DOHH2 (cell line): Measurements from ENCODE around the gene BAIAP2.

Source experiments
- H3F3A ChIP-seq: fragments of 200-600 bp; sonication (generic), shearing (Covaris generic); 2 replicates; pipeline ENCODE4 v1.6.0; 2016; ENCODE audit warnings: antibody characterized with exemption, mild to moderate bottlenecking; ENCODE audit not compliant: control insufficient read depth, insufficient read depth
- H3K27ac ChIP-seq: fragments of 200-600 bp; sonication (generic); 2 replicates; pipeline ENCODE4 v1.5.1; 2014; ENCODE audit warnings: low read depth, mild to moderate bottlenecking, low read length, moderate library complexity
- H3K27me3 ChIP-seq: fragments of 200-600 bp; sonication (generic); 2 replicates; pipeline ENCODE4 v1.6.1; 2014; ENCODE audit warnings: mild to moderate bottlenecking, low read length, mixed read lengths; ENCODE audit not compliant: control insufficient read depth
- H3K36me3 ChIP-seq: fragments of 200-600 bp; sonication (generic); 2 replicates; pipeline ENCODE4 v1.6.1; 2014; ENCODE audit warnings: mild to moderate bottlenecking, low read length, moderate library complexity, mixed read lengths; ENCODE audit not compliant: control insufficient read depth
- H3K4me1 ChIP-seq: fragments of 200-600 bp; sonication (generic); 2 replicates; pipeline ENCODE4 v1.6.1; 2014; ENCODE audit warnings: mild to moderate bottlenecking, low read length, mixed read lengths; ENCODE audit not compliant: control insufficient read depth
- H3K4me2 ChIP-seq: fragments of 200-600 bp; sonication (generic); 2 replicates; pipeline ENCODE4 v1.6.0; 2014; ENCODE audit warnings: mild to moderate bottlenecking, low read length, moderate library complexity
- H3K4me3 ChIP-seq: fragments of 200-600 bp; sonication (generic); 2 replicates; pipeline ENCODE4 v1.5.1; 2014; ENCODE audit warnings: mild to moderate bottlenecking, low read length, mixed read lengths
- H3K79me2 ChIP-seq: fragments of 200-600 bp; sonication (generic); 2 replicates; pipeline ENCODE4 v1.6.1; 2014; ENCODE audit warnings: mild to moderate bottlenecking, low read length, mixed read lengths; ENCODE audit not compliant: control insufficient read depth
- H3K9me2 ChIP-seq: fragments of 200-600 bp; sonication (generic); replicated peaks from 2 replicates; pipeline ENCODE4 v1.6.1; 2014; ENCODE audit warnings: mild to moderate bottlenecking, low read length, mixed read lengths; ENCODE audit not compliant: control insufficient read depth
- H3K9me3 ChIP-seq: fragments of 200-600 bp; sonication (generic); 2 replicates; pipeline ENCODE4 v1.6.1; 2014; ENCODE audit warnings: antibody characterized with exemption, low read length, mixed read lengths; ENCODE audit not compliant: control insufficient read depth, insufficient read depth
- H4K20me1 ChIP-seq: fragments of 200-600 bp; sonication (generic); 2 replicates; pipeline ENCODE4 v1.6.0; 2014; ENCODE audit warnings: low read depth, mild to moderate bottlenecking, antibody characterized with exemption, low read length, moderate library complexity; ENCODE audit not compliant: control insufficient read depth, insufficient read depth
- EZH2phosphoT487 ChIP-seq: fragments of 200-600 bp; sonication (generic); IDR thresholded peaks from 2 replicates; pipeline ENCODE4 v1.6.1; 2017; ENCODE audit warnings: borderline replicate concordance, mild to moderate bottlenecking, antibody characterized with exemption, low read length, moderate library complexity, mixed read lengths
- TF ChIP-seq, protein P1 (sequence below): fragments of 200-600 bp; sonication (generic); IDR thresholded peaks from one replicate; pipeline ENCODE4 v1.5.1; 2014; ENCODE audit warnings: antibody characterized with exemption, mild to moderate bottlenecking, low read depth, low read length; ENCODE audit not compliant: poor library complexity, severe bottlenecking

Gene BAIAP2

DNA sequence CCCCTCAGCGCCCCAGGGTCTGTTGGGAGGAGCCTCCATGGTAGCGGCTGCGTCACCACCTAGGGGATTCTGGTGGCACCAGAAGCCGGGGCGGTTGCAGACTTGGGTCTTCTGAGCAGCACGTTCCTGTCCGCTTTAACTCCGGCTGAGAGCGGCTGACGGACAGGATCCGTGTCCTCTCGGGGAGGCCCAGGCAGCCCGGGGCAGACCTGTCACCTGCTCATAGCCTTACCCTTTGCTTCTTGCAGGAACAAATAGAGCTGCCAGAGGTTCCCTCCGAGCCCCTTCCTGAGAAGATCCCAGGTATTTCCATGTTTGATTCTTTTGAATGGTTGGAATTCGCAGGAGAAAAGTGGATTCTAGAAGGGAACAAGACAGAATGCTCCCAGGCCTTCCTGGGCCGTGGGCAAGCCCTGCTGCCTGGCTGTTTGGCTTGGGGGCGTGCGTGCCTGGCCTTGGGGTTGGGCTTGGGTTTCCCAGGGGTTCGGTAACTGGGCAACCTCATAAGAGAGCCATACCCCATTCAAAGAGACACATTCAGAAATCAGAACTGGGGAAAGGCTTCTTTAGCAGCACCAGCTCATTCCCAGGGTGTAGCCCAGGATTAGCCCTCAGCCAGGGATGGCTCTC lies 36.7 kb upstream of the BAIAP2 start:
- Histone ChIP-seq H3K4me3 (no peak overlapping the region), H4K20me1 (no peaks in the 10 kb centered on the region), H3K4me2 (no peak overlapping the region), H3F3A (no peaks in the 10 kb centered on the region), H3K79me2 (peaks cover 3% of the 10 kb centered on the region; the same call in 1 of the 2 replicates), H3K9me2 (no peaks in the 10 kb centered on the region), H3K36me3 (peaks cover 16% of the 10 kb centered on the region), H3K9me3 (no peaks in the 10 kb centered on the region), H3K27ac (no peak overlapping the region), H3K4me1 (peaks cover 2% of the 10 kb centered on the region), H3K27me3 (no peaks in the 10 kb centered on the region)
- TF ChIP-seq EZH2phosphoT487: no peak
- TF ChIP-seq, protein P1, sequence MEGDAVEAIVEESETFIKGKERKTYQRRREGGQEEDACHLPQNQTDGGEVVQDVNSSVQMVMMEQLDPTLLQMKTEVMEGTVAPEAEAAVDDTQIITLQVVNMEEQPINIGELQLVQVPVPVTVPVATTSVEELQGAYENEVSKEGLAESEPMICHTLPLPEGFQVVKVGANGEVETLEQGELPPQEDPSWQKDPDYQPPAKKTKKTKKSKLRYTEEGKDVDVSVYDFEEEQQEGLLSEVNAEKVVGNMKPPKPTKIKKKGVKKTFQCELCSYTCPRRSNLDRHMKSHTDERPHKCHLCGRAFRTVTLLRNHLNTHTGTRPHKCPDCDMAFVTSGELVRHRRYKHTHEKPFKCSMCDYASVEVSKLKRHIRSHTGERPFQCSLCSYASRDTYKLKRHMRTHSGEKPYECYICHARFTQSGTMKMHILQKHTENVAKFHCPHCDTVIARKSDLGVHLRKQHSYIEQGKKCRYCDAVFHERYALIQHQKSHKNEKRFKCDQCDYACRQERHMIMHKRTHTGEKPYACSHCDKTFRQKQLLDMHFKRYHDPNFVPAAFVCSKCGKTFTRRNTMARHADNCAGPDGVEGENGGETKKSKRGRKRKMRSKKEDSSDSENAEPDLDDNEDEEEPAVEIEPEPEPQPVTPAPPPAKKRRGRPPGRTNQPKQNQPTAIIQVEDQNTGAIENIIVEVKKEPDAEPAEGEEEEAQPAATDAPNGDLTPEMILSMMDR: no peak

DNA sequence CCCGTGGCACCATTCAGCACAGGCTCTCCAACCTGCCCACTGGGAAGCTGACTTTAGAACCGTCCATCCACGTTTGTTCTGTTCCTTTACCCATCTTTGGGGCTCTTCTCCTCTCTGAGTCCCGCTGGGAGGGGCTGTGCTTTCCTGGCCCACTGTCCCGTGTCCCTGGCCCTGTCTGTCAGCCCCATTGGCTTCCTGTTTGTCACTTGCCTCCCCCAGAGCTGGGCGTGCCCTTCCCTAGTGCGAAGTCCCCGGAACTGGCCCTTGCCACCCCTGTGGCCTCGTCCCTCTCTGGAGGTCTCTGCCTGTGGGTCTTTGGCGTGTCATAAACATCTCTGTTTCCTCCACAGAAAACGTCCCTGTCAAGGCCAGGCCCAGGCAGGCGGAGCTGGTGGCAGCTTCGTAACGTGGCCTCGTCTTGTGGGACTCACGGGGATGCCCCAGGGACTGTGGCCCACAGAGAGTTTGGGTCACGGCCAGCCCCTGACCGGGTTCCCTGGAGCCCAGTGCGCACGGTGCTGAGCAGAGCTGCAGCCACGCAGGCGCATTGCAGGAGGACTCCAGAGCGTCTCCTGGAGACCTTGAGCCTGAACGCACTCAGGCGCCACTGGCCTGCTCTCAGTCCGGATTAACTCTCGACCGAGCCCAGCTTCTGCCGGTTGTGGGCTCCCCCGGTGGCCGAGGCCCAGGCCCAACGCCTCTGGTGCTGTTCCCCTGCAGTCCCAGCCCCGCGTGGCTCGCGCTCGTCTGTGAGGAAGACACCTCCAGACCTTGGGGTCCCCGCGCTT lies 36.0 kb upstream of the BAIAP2 start:
- Histone ChIP-seq H3K27ac (no peak overlapping the region), H3K4me2 (no peak overlapping the region), H3K4me1 (no peaks in the 10 kb centered on the region), H3K9me3 (no peaks in the 10 kb centered on the region), H3K4me3 (no peak overlapping the region), H3K9me2 (no peaks in the 10 kb centered on the region), H3K36me3 (peaks cover 16% of the 10 kb centered on the region), H4K20me1 (no peaks in the 10 kb centered on the region), H3K79me2 (no peaks in the 10 kb centered on the region), H3F3A (no peaks in the 10 kb centered on the region), H3K27me3 (no peaks in the 10 kb centered on the region)
- no peak for TF ChIP-seq EZH2phosphoT487
- TF ChIP-seq, protein P1: no peak

DNA sequence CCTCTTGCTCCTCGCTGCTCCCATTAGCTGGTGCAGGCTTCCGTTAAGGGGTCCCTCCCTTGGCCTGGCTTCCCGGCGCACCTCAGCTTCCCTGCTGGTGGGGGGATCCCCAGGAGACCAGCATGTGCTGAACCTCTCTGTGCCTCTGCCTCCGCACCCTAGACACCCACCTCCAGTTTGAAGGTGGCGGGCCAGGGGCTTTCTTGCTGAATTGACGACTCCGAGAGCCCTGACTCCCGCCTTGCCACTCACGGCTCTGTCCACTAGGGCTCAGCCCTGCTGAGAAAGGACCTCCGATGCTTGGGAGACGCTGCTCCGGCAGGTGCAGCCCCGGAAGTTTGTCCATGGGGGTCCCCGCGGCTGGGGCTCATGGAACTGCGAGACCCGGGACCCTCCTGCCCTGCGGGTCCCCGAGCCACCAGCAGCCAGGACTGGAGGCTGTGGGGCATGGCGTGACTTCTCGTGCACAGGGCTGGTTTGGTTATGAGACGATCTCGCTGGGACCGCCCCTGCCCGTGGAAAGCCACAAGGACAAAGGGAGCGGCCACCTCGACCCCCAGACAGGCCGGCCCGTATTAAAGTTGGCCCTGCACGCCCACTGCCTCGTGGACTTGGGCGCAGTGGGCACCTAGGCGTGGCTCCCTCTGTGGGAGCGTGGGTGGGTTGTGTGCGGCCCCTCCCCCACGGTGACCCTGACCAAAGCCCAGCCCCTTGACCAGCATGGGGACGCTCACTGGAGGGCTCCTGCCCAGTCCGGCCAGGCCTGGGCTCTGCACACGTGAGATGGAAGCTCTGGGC lies 35.2 kb upstream of the BAIAP2 start:
- no peak overlapping the region for H3K4me2 ChIP-seq
- TF ChIP-seq, protein P1: no peak
- TF ChIP-seq EZH2phosphoT487: no peak
- H3K9me2 ChIP-seq: no peaks in the 10 kb centered on the region

More for the DNA sequence above, 35.2 kb upstream of the BAIAP2 start:
- H3K4me1 ChIP-seq: no peaks in the 10 kb centered on the region
- H3K27ac ChIP-seq: no peak overlapping the region
- no peaks in the 10 kb centered on the region for H3F3A ChIP-seq
- no peak overlapping the region for H3K4me3 ChIP-seq
- H3K9me3 ChIP-seq: no peaks in the 10 kb centered on the region
- peaks cover 16% of the 10 kb centered on the region for H3K36me3 ChIP-seq
- H4K20me1 ChIP-seq: no peaks in the 10 kb centered on the region
- peaks cover 3% of the 10 kb centered on the region for H3K27me3 ChIP-seq
- no peaks in the 10 kb centered on the region for H3K79me2 ChIP-seq
